Measurements from ENCODE around the gene LCN2. TPM values are rescaled to one million over a fixed set of nuclear protein-coding genes. Genes with fewer than 3 reads are reported as not detected.
"Not testable (repeated sequence)": the region's sequence is repeated elsewhere in the genome, so short reads cannot be mapped to it uniquely, and the experiment has no call there.

The LCN2 gene
- total RNA-seq, 2 experiments from 2014 or later: not detected

GRCh38 chr9:128131346-128131745 lies 17.9 kb upstream of the LCN2 start:
- H3K27me3 Mint-ChIP-seq, H3K9me3 Mint-ChIP-seq, H3K27ac Mint-ChIP-seq, DNase-seq, H3K36me3 Mint-ChIP-seq, H3K4me3 Mint-ChIP-seq: not testable (repeated sequence)
- peaks cover 12% of the 10 kb centered on the region for H3K4me1 Mint-ChIP-seq

GRCh38 chr9:128132139-128132538 lies 17.1 kb upstream of the LCN2 start:
- DNase-seq, H3K27me3 Mint-ChIP-seq, H3K36me3 Mint-ChIP-seq, H3K27ac Mint-ChIP-seq, H3K4me1 Mint-ChIP-seq, H3K9me3 Mint-ChIP-seq, H3K4me3 Mint-ChIP-seq: not testable (repeated sequence)

GRCh38 chr9:128135561-128135960 lies 13.7 kb upstream of the LCN2 start:
- not testable (repeated sequence) for H3K9me3 Mint-ChIP-seq, H3K27ac Mint-ChIP-seq, H3K4me3 Mint-ChIP-seq, DNase-seq, H3K27me3 Mint-ChIP-seq, H3K4me1 Mint-ChIP-seq, H3K36me3 Mint-ChIP-seq

- no peak for DNase-seq
- Mint-ChIP-seq H3K9me3 (no peaks in the 10 kb centered on the region), H3K4me3 (no peak overlapping the region), H3K27me3 (peaks cover 4% of the 10 kb centered on the region), H3K4me1 (peaks cover 9% of the 10 kb centered on the region), H3K27ac (no peak overlapping the region), H3K36me3 (no peaks in the 10 kb centered on the region)
These were observed 12.1 kb upstream of the LCN2 start for GRCh38 chr9:128136816-128137793.

- peaks cover 9% of the 10 kb centered on the region for H3K4me1 Mint-ChIP-seq
- no peaks in the 10 kb centered on the region for H3K36me3 Mint-ChIP-seq
- no peaks in the 10 kb centered on the region for H3K9me3 Mint-ChIP-seq
- no peak overlapping the region for H3K4me3 Mint-ChIP-seq
- H3K27ac Mint-ChIP-seq: no peak overlapping the region
- peaks cover 1% of the 10 kb centered on the region for H3K27me3 Mint-ChIP-seq
- no peak for DNase-seq
These were observed 11.3 kb upstream of the LCN2 start for GRCh38 chr9:128138001-128138400.

- Mint-ChIP-seq H3K4me3 (no peak overlapping the region), H3K27me3 (no peaks in the 10 kb centered on the region), H3K36me3 (no peaks in the 10 kb centered on the region), H3K27ac (no peak overlapping the region), H3K9me3 (no peaks in the 10 kb centered on the region), H3K4me1 (peaks cover 6% of the 10 kb centered on the region)
- DNase-seq: no peak
These were observed 9.6 kb upstream of the LCN2 start for GRCh38 chr9:128139621-128140020.

GRCh38 chr9:128141604-128142003 lies 7.6 kb upstream of the LCN2 start:
- no peak for DNase-seq
- Mint-ChIP-seq H3K4me1 (peaks cover 6% of the 10 kb centered on the region), H3K4me3 (no peak overlapping the region), H3K27ac (no peak overlapping the region), H3K36me3 (no peaks in the 10 kb centered on the region), H3K9me3 (no peaks in the 10 kb centered on the region), H3K27me3 (no peaks in the 10 kb centered on the region)

- no peak for DNase-seq
- Mint-ChIP-seq H3K4me1 (peaks cover 6% of the 10 kb centered on the region), H3K36me3 (no peaks in the 10 kb centered on the region), H3K27ac (no peak overlapping the region), H3K27me3 (no peaks in the 10 kb centered on the region), H3K4me3 (no peak overlapping the region), H3K9me3 (no peaks in the 10 kb centered on the region)
These were observed 7.2 kb upstream of the LCN2 start for GRCh38 chr9:128142061-128142460.

GRCh38 chr9:128142596-128142995 lies 6.7 kb upstream of the LCN2 start:
- H3K9me3 Mint-ChIP-seq: no peaks in the 10 kb centered on the region
- no peaks in the 10 kb centered on the region for H3K36me3 Mint-ChIP-seq
- no peak for DNase-seq
- no peak overlapping the region for H3K27ac Mint-ChIP-seq
- no peaks in the 10 kb centered on the region for H3K27me3 Mint-ChIP-seq
- H3K4me3 Mint-ChIP-seq: no peak overlapping the region
- H3K4me1 Mint-ChIP-seq: peaks cover 6% of the 10 kb centered on the region

- no peak for DNase-seq
- Mint-ChIP-seq H3K27me3 (no peaks in the 10 kb centered on the region), H3K9me3 (no peaks in the 10 kb centered on the region), H3K4me3 (no peak overlapping the region), H3K36me3 (no peaks in the 10 kb centered on the region), H3K27ac (no peak overlapping the region), H3K4me1 (peaks cover 6% of the 10 kb centered on the region)
These were observed 5.6 kb upstream of the LCN2 start for GRCh38 chr9:128143525-128144238.

- H3K27me3 Mint-ChIP-seq: no peaks in the 10 kb centered on the region
- peaks cover 6% of the 10 kb centered on the region for H3K4me1 Mint-ChIP-seq
- H3K9me3 Mint-ChIP-seq: no peaks in the 10 kb centered on the region
- DNase-seq: no peak
- H3K36me3 Mint-ChIP-seq: no peaks in the 10 kb centered on the region
- no peak overlapping the region for H3K4me3 Mint-ChIP-seq
- no peak overlapping the region for H3K27ac Mint-ChIP-seq
These were observed 4.7 kb upstream of the LCN2 start for GRCh38 chr9:128144239-128145181.

GRCh38 chr9:128145536-128145935 lies 3.7 kb upstream of the LCN2 start:
- Mint-ChIP-seq H3K36me3 (no peaks in the 10 kb centered on the region), H3K27me3 (no peaks in the 10 kb centered on the region), H3K4me1 (peaks cover 6% of the 10 kb centered on the region), H3K9me3 (no peaks in the 10 kb centered on the region), H3K27ac (no peak overlapping the region), H3K4me3 (no peak overlapping the region)
- no peak for DNase-seq

GRCh38 chr9:128145951-128146351 lies 3.3 kb upstream of the LCN2 start:
- no peaks in the 10 kb centered on the region for H3K36me3 Mint-ChIP-seq
- no peaks in the 10 kb centered on the region for H3K9me3 Mint-ChIP-seq
- no peak overlapping the region for H3K27ac Mint-ChIP-seq
- no peak overlapping the region for H3K4me3 Mint-ChIP-seq
- DNase-seq: no peak
- H3K4me1 Mint-ChIP-seq: peaks cover 6% of the 10 kb centered on the region
- no peaks in the 10 kb centered on the region for H3K27me3 Mint-ChIP-seq

GRCh38 chr9:128146591-128147120 lies 2.6 kb upstream of the LCN2 start:
- H3K4me1 Mint-ChIP-seq: peaks cover 6% of the 10 kb centered on the region
- H3K36me3 Mint-ChIP-seq: no peaks in the 10 kb centered on the region
- DNase-seq: no peak
- no peak overlapping the region for H3K27ac Mint-ChIP-seq
- no peaks in the 10 kb centered on the region for H3K27me3 Mint-ChIP-seq
- H3K4me3 Mint-ChIP-seq: no peak overlapping the region
- no peaks in the 10 kb centered on the region for H3K9me3 Mint-ChIP-seq

Measured in activated naive CD8-positive, alpha-beta T cell treated with anti-CD3 and anti-CD28 coated beads for 36 hours (primary cell).